ENCODE measurements around the gene ETV3. TPM values are rescaled to one million over a fixed set of nuclear protein-coding genes. Genes with fewer than 3 reads are reported as not detected.
A peak's percentile ranks its signal among the peaks of the same experiment; 100 is the strongest.

ETV3 gene
- polyA plus RNA-seq, 4 donors, result 10.3 to 17.7 (median 14.0) TPM

DNA sequence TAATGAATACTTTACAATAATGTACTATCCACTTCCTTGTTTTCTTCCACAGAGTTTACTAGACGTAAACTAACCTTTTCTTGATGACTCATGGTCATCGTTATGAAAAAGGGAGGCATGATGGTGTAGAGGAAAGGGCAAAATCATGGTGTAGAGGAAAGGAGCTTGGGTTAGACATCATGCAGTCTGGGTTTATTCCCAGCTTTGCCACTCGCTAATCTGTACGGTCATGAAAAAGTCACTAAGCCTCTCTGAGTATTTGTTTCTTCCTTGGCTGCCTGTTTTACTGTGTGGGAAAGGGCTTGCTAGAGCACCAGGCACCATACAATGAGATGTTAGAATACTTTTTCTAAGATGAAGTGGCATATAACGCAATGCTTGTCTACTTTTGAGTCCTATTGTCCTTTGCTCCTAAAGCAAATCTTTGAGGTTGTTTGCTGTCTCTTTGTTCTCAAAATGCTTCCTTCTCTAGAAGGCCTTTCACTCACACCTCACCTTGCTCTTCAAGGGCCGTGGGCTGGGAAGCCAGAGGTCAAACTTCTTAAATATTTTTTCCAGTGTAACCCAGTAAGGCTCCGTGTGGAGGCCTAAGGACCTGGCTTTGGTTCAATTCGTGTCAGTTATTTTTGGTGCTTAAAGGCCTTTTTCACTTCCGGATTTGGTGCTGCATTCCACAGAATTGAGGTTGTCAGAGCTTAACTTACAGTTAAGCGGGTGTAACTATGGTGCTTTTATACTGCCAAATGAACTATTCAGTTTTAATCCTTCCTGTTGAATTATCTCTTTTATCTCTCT is 9.9 kb upstream of the ETV3 start:
- H3K9me3 ChIP-seq (ENCODE audit: control insufficient read depth in 2 of 2, insufficient read depth in 1 of 2, low read depth in 1 of 2, low read length in 1 of 2), result no peaks in the 10 kb centered on the region
- peaks cover 0 to 6% (median 3%) of the 10 kb centered on the region in 3 donors for H3K4me1 ChIP-seq (ENCODE audit: control insufficient read depth in 3 of 3, insufficient read depth in 2 of 3, low read depth in 1 of 3, low read length in 2 of 3)
- H3K36me3 ChIP-seq (ENCODE audit: control insufficient read depth in 3 of 3, insufficient read depth in 2 of 3, low read depth in 1 of 3, low read length in 3 of 3), result no peaks in the 10 kb centered on the region
- peak overlapping the region in 2 of 3 donors; percentile 24 to 47 for H3K27ac ChIP-seq (ENCODE audit: low read depth in 1 of 3, low read length in 2 of 3)
- H3K4me3 ChIP-seq (ENCODE audit: low read depth in 1 of 3, low read length in 3 of 3), result no peak overlapping the region
- peak in 1 of 2 donors; percentile 50 for DNase-seq
- no peaks in the 10 kb centered on the region for H3K27me3 ChIP-seq (ENCODE audit: control insufficient read depth in 3 of 3, insufficient read depth in 3 of 3, low read length in 3 of 3)
- FAIRE-seq, result no peak
- 59 to 66% (median 62%) methylated on average over 10 of the region's 10 CpGs for WGBS, 3 donors

DNA sequence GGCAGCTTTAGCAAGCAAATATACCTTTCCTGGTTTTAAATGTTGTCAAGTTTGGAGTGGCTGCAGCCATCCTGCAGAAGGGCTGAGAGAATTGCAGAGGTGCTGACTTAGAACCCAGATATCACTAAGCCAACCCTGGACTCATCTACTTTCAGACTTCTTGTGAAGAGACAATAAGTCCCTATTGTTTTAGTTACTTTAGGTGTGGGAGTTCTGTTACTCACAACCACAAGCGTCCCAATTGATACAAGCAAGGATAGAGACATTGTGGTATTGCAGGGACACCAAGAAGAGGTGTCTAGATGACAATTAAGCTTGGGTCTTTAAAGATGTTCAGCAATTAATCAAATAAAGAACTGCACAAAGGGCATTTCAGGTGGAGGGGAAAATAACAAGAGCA is 8.8 kb upstream of the ETV3 start:
- H3K27me3 ChIP-seq (ENCODE audit: control insufficient read depth in 3 of 3, insufficient read depth in 3 of 3, low read length in 3 of 3), result no peaks in the 10 kb centered on the region
- H3K4me3 ChIP-seq (ENCODE audit: low read depth in 1 of 3, low read length in 3 of 3), result no peak overlapping the region
- FAIRE-seq (no peak), DNase-seq (no peak)
- 84 to 85% (median 84%) methylated on average over 1 of the region's 1 CpG for WGBS, 3 donors
- H3K36me3 ChIP-seq (ENCODE audit: control insufficient read depth in 3 of 3, insufficient read depth in 2 of 3, low read depth in 1 of 3, low read length in 3 of 3), result no peaks in the 10 kb centered on the region
- H3K9me3 ChIP-seq (ENCODE audit: control insufficient read depth in 2 of 2, insufficient read depth in 1 of 2, low read depth in 1 of 2, low read length in 1 of 2), result no peaks in the 10 kb centered on the region
- no peak overlapping the region for H3K27ac ChIP-seq (ENCODE audit: low read depth in 1 of 3, low read length in 2 of 3)
- H3K4me1 ChIP-seq (ENCODE audit: control insufficient read depth in 3 of 3, insufficient read depth in 2 of 3, low read depth in 1 of 3, low read length in 2 of 3), result peaks cover 0 to 6% (median 3%) of the 10 kb centered on the region in 3 donors

DNA sequence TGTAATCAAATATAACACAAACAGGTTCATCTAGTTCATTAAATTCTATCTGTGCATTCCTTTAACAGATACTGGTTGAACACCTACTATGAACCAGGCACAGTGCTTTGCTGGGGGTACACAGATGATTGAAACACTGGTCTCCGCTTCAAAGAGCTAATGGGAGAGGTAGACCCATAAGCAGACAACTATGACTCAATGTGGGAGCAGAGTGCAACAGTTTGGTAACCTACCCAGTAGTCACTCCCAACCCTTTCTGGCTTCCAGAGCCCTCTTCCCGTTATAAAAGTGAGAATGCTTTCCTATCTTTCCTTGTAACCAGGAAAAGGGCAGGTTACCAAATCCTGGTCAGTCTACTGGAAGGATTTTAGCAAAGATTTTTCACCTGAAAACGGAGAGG is 8.0 kb upstream of the ETV3 start:
- no peaks in the 10 kb centered on the region for H3K9me3 ChIP-seq (ENCODE audit: control insufficient read depth in 2 of 2, insufficient read depth in 1 of 2, low read depth in 1 of 2, low read length in 1 of 2)
- WGBS, 3 donors, result 32 to 57% (median 49%) methylated on average over 3 of the region's 3 CpGs
- H3K27me3 ChIP-seq (ENCODE audit: control insufficient read depth in 3 of 3, insufficient read depth in 3 of 3, low read length in 3 of 3), result no peaks in the 10 kb centered on the region
- H3K36me3 ChIP-seq (ENCODE audit: control insufficient read depth in 3 of 3, insufficient read depth in 2 of 3, low read depth in 1 of 3, low read length in 3 of 3), result no peaks in the 10 kb centered on the region
- H3K27ac ChIP-seq (ENCODE audit: low read depth in 1 of 3, low read length in 2 of 3), result no peak overlapping the region
- FAIRE-seq (no peak), DNase-seq (peak; percentile 26 to 70)
- no peak overlapping the region for H3K4me3 ChIP-seq (ENCODE audit: low read depth in 1 of 3, low read length in 3 of 3)
- peaks cover 0 to 6% (median 3%) of the 10 kb centered on the region in 3 donors for H3K4me1 ChIP-seq (ENCODE audit: control insufficient read depth in 3 of 3, insufficient read depth in 2 of 3, low read depth in 1 of 3, low read length in 2 of 3)

DNA sequence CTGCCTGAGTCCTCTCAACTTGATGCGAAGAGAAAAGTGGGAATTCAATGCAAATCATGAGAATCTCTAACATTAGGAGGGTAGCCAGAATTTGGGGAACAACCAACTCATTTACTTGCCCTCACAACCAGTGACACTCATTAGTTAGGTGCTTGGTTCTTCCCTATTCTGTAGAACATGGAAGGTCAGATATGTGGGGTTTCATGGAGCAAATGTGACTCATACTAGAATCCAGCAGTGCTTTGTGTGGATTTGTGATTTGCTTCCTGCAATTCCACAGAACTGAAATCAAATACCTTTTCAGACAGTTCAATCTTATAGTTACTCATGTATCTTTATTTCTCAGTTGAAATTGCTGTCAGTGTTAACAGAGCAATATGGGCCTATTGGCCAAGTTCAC is 6.9 kb upstream of the ETV3 start:
- Histone ChIP-seq H3K36me3 (ENCODE audit: control insufficient read depth in 3 of 3, insufficient read depth in 2 of 3, low read depth in 1 of 3, low read length in 3 of 3) (no peaks in the 10 kb centered on the region), H3K4me3 (ENCODE audit: low read depth in 1 of 3, low read length in 3 of 3) (no peak overlapping the region), H3K9me3 (ENCODE audit: control insufficient read depth in 2 of 2, insufficient read depth in 1 of 2, low read depth in 1 of 2, low read length in 1 of 2) (no peaks in the 10 kb centered on the region), H3K27me3 (ENCODE audit: control insufficient read depth in 3 of 3, insufficient read depth in 3 of 3, low read length in 3 of 3) (no peaks in the 10 kb centered on the region), H3K4me1 (ENCODE audit: control insufficient read depth in 3 of 3, insufficient read depth in 2 of 3, low read depth in 1 of 3, low read length in 2 of 3) (peaks cover 0 to 6% (median 3%) of the 10 kb centered on the region in 3 donors), H3K27ac (ENCODE audit: low read depth in 1 of 3, low read length in 2 of 3) (no peak overlapping the region)
- FAIRE-seq (no peak), DNase-seq (peak in 1 of 2 donors; percentile 51)
- WGBS, 3 donors, result 83 to 96% (median 95%) methylated on average over 1 of the region's 1 CpG

GRCh38 chr1:157144509-157144908 is 6.3 kb upstream of the ETV3 start:
- DNase-seq (no peak), FAIRE-seq (no peak)
- Histone ChIP-seq H3K9me3 (ENCODE audit: control insufficient read depth in 2 of 2, insufficient read depth in 1 of 2, low read depth in 1 of 2, low read length in 1 of 2) (no peaks in the 10 kb centered on the region), H3K4me1 (ENCODE audit: control insufficient read depth in 3 of 3, insufficient read depth in 2 of 3, low read depth in 1 of 3, low read length in 2 of 3) (peaks cover 0 to 6% (median 3%) of the 10 kb centered on the region in 3 donors), H3K27ac (ENCODE audit: low read depth in 1 of 3, low read length in 2 of 3) (no peak overlapping the region), H3K36me3 (ENCODE audit: control insufficient read depth in 3 of 3, insufficient read depth in 2 of 3, low read depth in 1 of 3, low read length in 3 of 3) (no peaks in the 10 kb centered on the region), H3K27me3 (ENCODE audit: control insufficient read depth in 3 of 3, insufficient read depth in 3 of 3, low read length in 3 of 3) (no peaks in the 10 kb centered on the region), H3K4me3 (ENCODE audit: low read depth in 1 of 3, low read length in 3 of 3) (no peak overlapping the region)
- 52 to 78% (median 58%) methylated on average over 1 of the region's 1 CpG for WGBS, 3 donors

GRCh38 chr1:157142765-157143423 is 4.7 kb upstream of the ETV3 start:
- H3K36me3 ChIP-seq (ENCODE audit: control insufficient read depth in 3 of 3, insufficient read depth in 2 of 3, low read depth in 1 of 3, low read length in 3 of 3), result no peaks in the 10 kb centered on the region
- H3K27me3 ChIP-seq (ENCODE audit: control insufficient read depth in 3 of 3, insufficient read depth in 3 of 3, low read length in 3 of 3), result no peaks in the 10 kb centered on the region
- 28 to 59% (median 42%) methylated on average over 3 of the region's 3 CpGs for WGBS, 3 donors
- FAIRE-seq (no peak), DNase-seq (peak in 1 of 2 donors; percentile 83)
- H3K4me3 ChIP-seq (ENCODE audit: low read depth in 1 of 3, low read length in 3 of 3), result no peak overlapping the region
- no peaks in the 10 kb centered on the region for H3K9me3 ChIP-seq (ENCODE audit: control insufficient read depth in 2 of 2, insufficient read depth in 1 of 2, low read depth in 1 of 2, low read length in 1 of 2)
- peaks cover 0 to 8% (median 6%) of the 10 kb centered on the region in 3 donors for H3K4me1 ChIP-seq (ENCODE audit: control insufficient read depth in 3 of 3, insufficient read depth in 2 of 3, low read depth in 1 of 3, low read length in 2 of 3)
- H3K27ac ChIP-seq (ENCODE audit: low read depth in 1 of 3, low read length in 2 of 3), result peak overlapping the region in 2 of 3 donors; percentile 59 to 91

DNA sequence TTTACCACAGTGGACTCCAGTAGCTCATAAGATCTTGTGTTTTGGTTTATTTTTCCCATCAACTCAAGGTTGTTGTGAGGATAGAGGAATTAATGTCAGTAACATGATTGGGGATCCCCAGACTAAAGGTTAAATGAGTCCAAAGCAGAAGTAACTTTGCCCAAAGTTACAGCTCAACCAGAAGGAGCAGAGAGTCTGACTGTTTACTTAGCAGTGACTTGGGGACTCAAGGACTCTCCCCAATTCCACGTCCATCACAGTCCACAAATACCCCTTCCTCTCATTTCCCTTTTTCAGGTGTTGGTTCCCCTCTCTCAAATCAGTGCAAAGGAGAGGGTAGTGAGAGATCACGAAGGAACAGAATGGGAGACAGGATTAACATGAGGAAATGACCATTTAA is 4.0 kb upstream of the ETV3 start:
- H3K9me3 ChIP-seq (ENCODE audit: control insufficient read depth in 2 of 2, insufficient read depth in 1 of 2, low read depth in 1 of 2, low read length in 1 of 2), result no peaks in the 10 kb centered on the region
- H3K36me3 ChIP-seq (ENCODE audit: control insufficient read depth in 3 of 3, insufficient read depth in 2 of 3, low read depth in 1 of 3, low read length in 3 of 3), result no peaks in the 10 kb centered on the region
- DNase-seq (no peak), FAIRE-seq (no peak)
- H3K4me3 ChIP-seq (ENCODE audit: low read depth in 1 of 3, low read length in 3 of 3), result no peak overlapping the region
- H3K4me1 ChIP-seq (ENCODE audit: control insufficient read depth in 3 of 3, insufficient read depth in 2 of 3, low read depth in 1 of 3, low read length in 2 of 3), result peaks cover 0 to 9% (median 6%) of the 10 kb centered on the region in 3 donors
- WGBS, 3 donors, result 72 to 84% (median 73%) methylated on average over 2 of the region's 2 CpGs
- H3K27ac ChIP-seq (ENCODE audit: low read depth in 1 of 3, low read length in 2 of 3), result peak overlapping the region in 2 of 3 donors; percentile 59 to 91
- no peaks in the 10 kb centered on the region for H3K27me3 ChIP-seq (ENCODE audit: control insufficient read depth in 3 of 3, insufficient read depth in 3 of 3, low read length in 3 of 3)

DNA sequence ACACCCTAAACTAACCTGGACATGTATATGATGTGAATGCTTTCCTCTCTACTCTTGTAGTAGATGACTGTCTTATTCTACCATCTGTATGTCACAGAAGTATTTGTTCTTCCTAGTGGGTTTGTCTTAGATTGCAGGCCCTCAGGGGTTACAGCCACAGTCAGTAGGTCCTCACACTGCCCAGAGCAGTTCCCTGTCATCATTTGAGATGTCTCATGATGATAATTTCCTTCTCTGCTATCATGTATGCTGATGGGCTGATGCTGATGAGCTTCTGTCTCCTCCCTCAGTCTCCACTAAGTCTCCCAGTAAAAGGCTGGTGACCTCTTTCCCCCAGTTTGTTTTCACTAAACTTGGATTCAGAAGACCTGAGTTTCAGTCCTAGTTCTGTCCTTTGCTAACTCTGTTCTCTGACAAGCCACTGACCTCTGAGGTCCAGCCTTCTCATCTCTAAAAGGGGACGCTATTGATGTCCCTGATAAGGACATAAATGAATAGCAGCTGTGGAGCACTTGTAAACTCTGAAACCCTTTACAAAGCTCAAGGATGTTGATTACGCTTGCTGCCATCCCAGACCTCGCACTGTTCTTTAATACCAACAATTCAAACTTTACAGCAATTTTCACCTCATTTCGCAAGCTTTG is 3.1 kb upstream of the ETV3 start:
- 87 to 95% (median 95%) methylated on average over 4 of the region's 4 CpGs for whole genome bisulfite sequencing, 3 donors
- H3K4me3 ChIP-seq (ENCODE audit: low read depth in 1 of 3, low read length in 3 of 3), result no peak overlapping the region
- no peaks in the 10 kb centered on the region for H3K27me3 ChIP-seq (ENCODE audit: control insufficient read depth in 3 of 3, insufficient read depth in 3 of 3, low read length in 3 of 3)
- H3K36me3 ChIP-seq (ENCODE audit: control insufficient read depth in 3 of 3, insufficient read depth in 2 of 3, low read depth in 1 of 3, low read length in 3 of 3), result no peaks in the 10 kb centered on the region
- FAIRE-seq (no peak), DNase-seq (no peak)
- H3K9me3 ChIP-seq (ENCODE audit: control insufficient read depth in 2 of 2, insufficient read depth in 1 of 2, low read depth in 1 of 2, low read length in 1 of 2), result no peaks in the 10 kb centered on the region
- H3K27ac ChIP-seq (ENCODE audit: low read depth in 1 of 3, low read length in 2 of 3), result no peak overlapping the region
- H3K4me1 ChIP-seq (ENCODE audit: control insufficient read depth in 3 of 3, insufficient read depth in 2 of 3, low read depth in 1 of 3, low read length in 2 of 3), result peaks cover 3 to 13% (median 6%) of the 10 kb centered on the region in 3 donors

Measured in small intestine (tissue), 7 donors.